Gastrocnemius medialis (tissue), 4 donors: Measurements from ENCODE around the gene GFER.

Experiments used
- POLR2A ChIP-seq, 2 donors: fragments of 450-650 bp; IDR thresholded peaks; one replicate each; pipeline ENCODE4 v1.6.1; 2017; ENCODE audit warnings: antibody characterized with exemption in 2 of 2, mild to moderate bottlenecking in 2 of 2, moderate library complexity in 2 of 2
- TF ChIP-seq, protein P1 (sequence below), 5 experiments: fragments of 450-650 bp in 3 of 5; fragments of 200-600 bp in 2 of 5; sonication (generic) in 2 of 5; IDR thresholded peaks in 4 of 5; conservative IDR thresholded peaks in 1 of 5; 1 replicate in 4 of 5; 2 replicates in 1 of 5; pipeline ENCODE4 v1.5.1; 2016 to 2019; ENCODE audit warnings: antibody characterized with exemption in 5 of 5, mild to moderate bottlenecking in 3 of 5, moderate library complexity in 3 of 5

DNA sequence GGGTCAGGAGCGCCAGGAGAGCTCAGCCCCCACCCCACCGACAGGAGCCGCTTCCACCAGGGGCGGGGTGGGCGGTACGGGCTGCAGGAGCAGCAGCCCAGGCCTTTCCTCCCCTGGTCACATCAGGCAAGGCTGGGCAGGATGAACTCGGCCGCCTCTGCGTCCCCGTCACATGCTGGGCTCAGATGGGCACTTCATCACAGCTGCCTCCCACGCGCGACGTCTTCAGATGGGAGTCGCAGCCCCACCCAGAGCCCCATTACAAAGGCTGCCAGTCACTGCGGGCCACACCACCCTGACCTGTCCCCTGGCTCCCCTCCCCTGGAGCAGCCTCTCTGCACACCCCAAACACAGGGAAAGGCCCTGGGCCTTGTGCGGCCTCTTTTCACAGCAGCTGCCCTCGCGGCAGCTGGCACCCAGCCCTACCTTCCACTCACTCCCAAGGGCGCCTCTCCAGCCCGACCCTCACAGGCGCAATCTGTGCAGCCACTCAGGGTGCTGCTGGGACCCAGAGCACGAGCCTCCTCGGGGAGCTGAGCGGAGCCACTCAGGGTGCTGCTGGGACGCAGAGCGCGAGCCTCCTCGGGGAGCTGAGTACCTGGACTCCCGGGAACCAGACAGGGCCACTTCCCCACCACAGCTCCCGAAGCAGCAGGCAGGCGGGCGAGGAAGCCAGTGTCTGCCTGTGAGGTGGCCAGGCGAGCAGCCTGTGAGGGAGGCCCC, 21.0 kb downstream of the GFER start:
- TF ChIP-seq, protein P1, sequence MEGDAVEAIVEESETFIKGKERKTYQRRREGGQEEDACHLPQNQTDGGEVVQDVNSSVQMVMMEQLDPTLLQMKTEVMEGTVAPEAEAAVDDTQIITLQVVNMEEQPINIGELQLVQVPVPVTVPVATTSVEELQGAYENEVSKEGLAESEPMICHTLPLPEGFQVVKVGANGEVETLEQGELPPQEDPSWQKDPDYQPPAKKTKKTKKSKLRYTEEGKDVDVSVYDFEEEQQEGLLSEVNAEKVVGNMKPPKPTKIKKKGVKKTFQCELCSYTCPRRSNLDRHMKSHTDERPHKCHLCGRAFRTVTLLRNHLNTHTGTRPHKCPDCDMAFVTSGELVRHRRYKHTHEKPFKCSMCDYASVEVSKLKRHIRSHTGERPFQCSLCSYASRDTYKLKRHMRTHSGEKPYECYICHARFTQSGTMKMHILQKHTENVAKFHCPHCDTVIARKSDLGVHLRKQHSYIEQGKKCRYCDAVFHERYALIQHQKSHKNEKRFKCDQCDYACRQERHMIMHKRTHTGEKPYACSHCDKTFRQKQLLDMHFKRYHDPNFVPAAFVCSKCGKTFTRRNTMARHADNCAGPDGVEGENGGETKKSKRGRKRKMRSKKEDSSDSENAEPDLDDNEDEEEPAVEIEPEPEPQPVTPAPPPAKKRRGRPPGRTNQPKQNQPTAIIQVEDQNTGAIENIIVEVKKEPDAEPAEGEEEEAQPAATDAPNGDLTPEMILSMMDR (IDR thresholded peaks at IDR 0.05 in 4 of 5, conservative IDR thresholded peaks at IDR 0.05 in 1 of 5) = no peak
- no peak for TF ChIP-seq POLR2A (IDR thresholded peaks at IDR 0.05)
